Midbrain (tissue), 1 donor: ENCODE results near the gene AWAT1.
A peak's percentile ranks its signal among the peaks of the same experiment; 100 is the strongest.
"Not testable (repeated sequence)": the region's sequence is repeated elsewhere in the genome, so short reads cannot be mapped to it uniquely, and the experiment has no call there.

Experiments used
- DNase-seq: peaks from one replicate; lab custom pipeline; 2025; lab: John Stamatoyannopoulos, UW

The AWAT1 gene

GRCh38 chrX:70262952-70263567 lies 28.6 kb downstream of the AWAT1 start:
- DNase-seq: peak; percentile 1

GRCh38 chrX:70264784-70265183 lies 30.3 kb downstream of the AWAT1 start:
- DNase-seq: no peak

GRCh38 chrX:70268034-70268433 lies 33.6 kb downstream of the AWAT1 start, which contains the start of gene ARR3:
Gene ARR3, plus strand, starts transcription at chrX:70268334. Its CDS starts 1,052 bp downstream, at chrX:70269386.
- no peak for DNase-seq

GRCh38 chrX:70274029-70274428 lies 39.6 kb downstream of the AWAT1 start:
- not testable (repeated sequence) for DNase-seq

- DNase-seq: no peak
Observed at GRCh38 chrX:70279081-70279480, 44.6 kb downstream of the AWAT1 start.

GRCh38 chrX:70280573-70280972 lies 46.1 kb downstream of the AWAT1 start:
- DNase-seq: no peak

- no peak for DNase-seq
Observed at GRCh38 chrX:70281951-70282350, 47.5 kb downstream of the AWAT1 start, which contains the start of gene RAB41. Gene RAB41, plus strand, starts transcription at chrX:70282172. Its CDS starts 46 bp downstream, at chrX:70282218.

- no peak for DNase-seq
Observed at GRCh38 chrX:70289168-70289792, 54.8 kb downstream of the AWAT1 start.
